IMR-90 (cell line): Measurements from ENCODE around the gene INF2.

Experiments
- BHLHE40 ChIP-seq: fragments of 150-350 bp; IDR thresholded peaks from 2 replicates; pipeline ENCODE4 v1.6.1; 2016; ENCODE audit warnings: mild to moderate bottlenecking, low read depth, low read length
- CEBPB ChIP-seq: IDR thresholded peaks from 2 replicates; pipeline ENCODE4 v1.6.1; 2012; ENCODE audit warnings: low read depth, low read length, improper control_type of control experiment
- CHD1 ChIP-seq: IDR thresholded peaks from 2 replicates; pipeline ENCODE4 v1.6.1; 2012; ENCODE audit warnings: low read depth, low read length, improper control_type of control experiment
- FOS ChIP-seq: fragments of 150-350 bp; IDR thresholded peaks from 2 replicates; pipeline ENCODE4 v1.6.1; 2016; ENCODE audit warnings: low read depth, low read length
- MAFK ChIP-seq: IDR thresholded peaks from 2 replicates; pipeline ENCODE4 v1.6.1; 2012; ENCODE audit warnings: low read depth, low read length, improper control_type of control experiment
- MAZ ChIP-seq: IDR thresholded peaks from 2 replicates; pipeline ENCODE4 v1.6.1; 2012; ENCODE audit warnings: low read depth, mild to moderate bottlenecking, low read length, improper control_type of control experiment, moderate library complexity, borderline replicate concordance
- MXI1 ChIP-seq: IDR thresholded peaks from 2 replicates; pipeline ENCODE4 v1.6.1; 2012; ENCODE audit warnings: low read depth, mild to moderate bottlenecking, low read length, moderate library complexity, borderline replicate concordance
- POLR2A ChIP-seq: IDR thresholded peaks from 2 replicates; pipeline ENCODE4 v1.6.1; 2012; ENCODE audit warnings: mild to moderate bottlenecking, low read depth, low read length
- RAD21 ChIP-seq: IDR thresholded peaks from 2 replicates; pipeline ENCODE4 v1.6.1; 2012; ENCODE audit warnings: low read length, improper control_type of control experiment
- RFX5 ChIP-seq: IDR thresholded peaks from 2 replicates; pipeline ENCODE4 v1.8.0; 2012; ENCODE audit warnings: low read depth, mild to moderate bottlenecking, low read length, moderate library complexity
- SMC3 ChIP-seq: fragments of 150-350 bp; IDR thresholded peaks from 2 replicates; pipeline ENCODE4 v1.6.1; 2016; ENCODE audit warnings: low read depth, mild to moderate bottlenecking, antibody characterized with exemption, low read length, moderate library complexity
- TF ChIP-seq, protein P1 (sequence below): conservative IDR thresholded peaks from 2 replicates; pipeline ENCODE4 v1.5.1; 2012; ENCODE audit warnings: mild to moderate bottlenecking, low read depth, low read length, improper control_type of control experiment
- TF ChIP-seq, protein P2 (sequence below): fragments of 150-350 bp; IDR thresholded peaks from 2 replicates; pipeline ENCODE4 v1.6.1; 2017; ENCODE audit warnings: mild to moderate bottlenecking, antibody characterized with exemption, low read length, low read depth
- TF ChIP-seq, protein P3 (sequence below): fragments of 150-350 bp; IDR thresholded peaks from 2 replicates; pipeline ENCODE4 v1.6.1; 2016; ENCODE audit warnings: low read depth, mild to moderate bottlenecking, low read length, moderate library complexity, borderline replicate concordance

DNA sequence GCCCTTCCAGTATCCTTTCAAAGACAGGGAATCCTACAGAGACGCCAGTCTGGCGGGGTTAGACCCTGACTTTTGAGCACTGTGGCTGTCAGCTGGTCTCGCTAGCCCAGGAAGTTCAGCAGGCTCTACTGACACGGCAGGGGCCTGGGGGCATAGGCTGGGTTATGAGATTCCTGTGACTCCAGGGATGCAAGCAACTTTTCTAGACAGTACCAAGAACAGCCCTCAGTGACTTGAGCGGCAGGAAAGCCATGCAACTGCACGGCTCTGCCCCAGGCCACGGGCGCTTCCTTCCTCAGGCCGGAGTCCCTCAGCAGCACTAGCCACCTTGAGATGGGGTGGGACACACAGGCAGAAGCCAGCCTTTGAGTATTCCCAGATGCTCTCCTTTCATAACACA, 58.5 kb downstream of the INF2 start:
- TF ChIP-seq, protein P1, sequence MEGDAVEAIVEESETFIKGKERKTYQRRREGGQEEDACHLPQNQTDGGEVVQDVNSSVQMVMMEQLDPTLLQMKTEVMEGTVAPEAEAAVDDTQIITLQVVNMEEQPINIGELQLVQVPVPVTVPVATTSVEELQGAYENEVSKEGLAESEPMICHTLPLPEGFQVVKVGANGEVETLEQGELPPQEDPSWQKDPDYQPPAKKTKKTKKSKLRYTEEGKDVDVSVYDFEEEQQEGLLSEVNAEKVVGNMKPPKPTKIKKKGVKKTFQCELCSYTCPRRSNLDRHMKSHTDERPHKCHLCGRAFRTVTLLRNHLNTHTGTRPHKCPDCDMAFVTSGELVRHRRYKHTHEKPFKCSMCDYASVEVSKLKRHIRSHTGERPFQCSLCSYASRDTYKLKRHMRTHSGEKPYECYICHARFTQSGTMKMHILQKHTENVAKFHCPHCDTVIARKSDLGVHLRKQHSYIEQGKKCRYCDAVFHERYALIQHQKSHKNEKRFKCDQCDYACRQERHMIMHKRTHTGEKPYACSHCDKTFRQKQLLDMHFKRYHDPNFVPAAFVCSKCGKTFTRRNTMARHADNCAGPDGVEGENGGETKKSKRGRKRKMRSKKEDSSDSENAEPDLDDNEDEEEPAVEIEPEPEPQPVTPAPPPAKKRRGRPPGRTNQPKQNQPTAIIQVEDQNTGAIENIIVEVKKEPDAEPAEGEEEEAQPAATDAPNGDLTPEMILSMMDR = no peak
- TF ChIP-seq MAZ (no peak), BHLHE40 (no peak), POLR2A (no peak), RFX5 (no peak), MXI1 (no peak), RAD21 (no peak), FOS (no peak), SMC3 (no peak), MAFK (no peak), CHD1 (no peak), CEBPB (no peak)
- TF ChIP-seq, protein P2, sequence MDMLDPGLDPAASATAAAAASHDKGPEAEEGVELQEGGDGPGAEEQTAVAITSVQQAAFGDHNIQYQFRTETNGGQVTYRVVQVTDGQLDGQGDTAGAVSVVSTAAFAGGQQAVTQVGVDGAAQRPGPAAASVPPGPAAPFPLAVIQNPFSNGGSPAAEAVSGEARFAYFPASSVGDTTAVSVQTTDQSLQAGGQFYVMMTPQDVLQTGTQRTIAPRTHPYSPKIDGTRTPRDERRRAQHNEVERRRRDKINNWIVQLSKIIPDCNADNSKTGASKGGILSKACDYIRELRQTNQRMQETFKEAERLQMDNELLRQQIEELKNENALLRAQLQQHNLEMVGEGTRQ = no peak
- TF ChIP-seq, protein P3, sequence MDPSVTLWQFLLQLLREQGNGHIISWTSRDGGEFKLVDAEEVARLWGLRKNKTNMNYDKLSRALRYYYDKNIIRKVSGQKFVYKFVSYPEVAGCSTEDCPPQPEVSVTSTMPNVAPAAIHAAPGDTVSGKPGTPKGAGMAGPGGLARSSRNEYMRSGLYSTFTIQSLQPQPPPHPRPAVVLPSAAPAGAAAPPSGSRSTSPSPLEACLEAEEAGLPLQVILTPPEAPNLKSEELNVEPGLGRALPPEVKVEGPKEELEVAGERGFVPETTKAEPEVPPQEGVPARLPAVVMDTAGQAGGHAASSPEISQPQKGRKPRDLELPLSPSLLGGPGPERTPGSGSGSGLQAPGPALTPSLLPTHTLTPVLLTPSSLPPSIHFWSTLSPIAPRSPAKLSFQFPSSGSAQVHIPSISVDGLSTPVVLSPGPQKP = no peak
